HEK293 (cell line): ENCODE measurements around the gene SYT6.

Source experiments
- CTCF ChIP-seq: fragments of 450-650 bp; formaldehyde crosslinking; IDR thresholded peaks from 2 replicates; pipeline ENCODE4 v1.5.1; 2016; ENCODE audit warnings: missing biosample characterization, missing genetic modification characterization
- OVOL3 ChIP-seq: fragments of 450-650 bp; formaldehyde crosslinking; IDR thresholded peaks from 2 replicates; pipeline ENCODE4 v1.5.1; 2016; ENCODE audit warnings: missing biosample characterization, missing genetic modification characterization
- PRDM4 ChIP-seq: fragments of 450-650 bp; formaldehyde crosslinking; IDR thresholded peaks from 2 replicates; pipeline ENCODE4 v1.5.1; 2017; ENCODE audit warnings: missing biosample characterization, missing genetic modification characterization
- ZNF639 ChIP-seq: fragments of 450-650 bp; formaldehyde crosslinking; IDR thresholded peaks from 2 replicates; pipeline ENCODE4 v1.5.1; 2016; ENCODE audit warnings: missing biosample characterization, missing genetic modification characterization

DNA sequence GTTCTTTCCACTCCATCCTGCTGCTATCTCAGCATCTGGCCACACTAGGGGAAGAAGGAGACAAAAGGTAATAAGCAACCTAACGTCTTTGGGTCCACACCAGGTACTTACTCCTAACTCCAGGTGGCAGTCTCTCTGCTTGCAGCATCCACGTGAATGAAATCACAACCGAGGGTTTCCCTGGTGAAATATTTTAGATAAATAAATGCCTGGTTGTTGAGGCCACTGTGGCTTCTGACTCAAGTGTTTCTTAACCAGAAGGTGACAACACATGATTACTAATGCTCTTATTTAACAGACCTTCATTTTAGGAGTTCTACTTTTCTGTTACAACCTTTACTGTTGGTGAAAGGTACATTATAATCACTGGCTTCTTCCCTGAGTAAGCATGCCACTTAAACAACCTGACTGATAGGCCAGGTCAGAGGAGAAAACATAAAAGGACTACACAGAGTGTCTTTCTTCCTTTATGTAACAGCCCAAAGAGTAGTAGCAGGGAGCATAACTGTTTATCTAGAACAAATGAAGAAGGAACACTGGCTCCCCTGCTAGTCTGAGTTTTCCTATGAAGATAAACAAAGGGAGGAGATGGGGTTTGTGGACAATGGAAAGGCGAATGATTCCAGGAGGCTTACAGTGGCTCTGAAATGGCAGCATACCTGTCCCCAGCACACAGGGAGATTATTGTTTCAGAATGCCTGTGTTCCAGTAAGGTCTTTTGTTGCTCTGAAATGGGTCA is 59.9 kb downstream of the SYT6 start:
- no peak for TF ChIP-seq CTCF
- TF ChIP-seq OVOL3 (tag by site-specific recombination) = no peak
- TF ChIP-seq ZNF639 = no peak
- TF ChIP-seq PRDM4 (tag by site-specific recombination) = no peak
